A172 (cell line): ENCODE data around the gene RUNX2. TPM values are rescaled to one million over a fixed set of nuclear protein-coding genes. Genes with fewer than 3 reads are reported as not detected.

Experiments used
- DNase-seq: peaks from one replicate; pipeline ENCODE4 v3.0.0-alpha.2; 2015; ENCODE audit warnings: low spot score
- total RNA-seq: library from RNA; depleted of rRNA; stranded (reverse); fragments of >200 nt; shearing (Covaris generic); gene quantifications from 2 replicates; pipeline ENCODE4 v1.2.3, GENCODE V29; 2014

RUNX2 gene
- total RNA-seq, 1 experiment from 2014 or later, result 1.1 TPM

DNA sequence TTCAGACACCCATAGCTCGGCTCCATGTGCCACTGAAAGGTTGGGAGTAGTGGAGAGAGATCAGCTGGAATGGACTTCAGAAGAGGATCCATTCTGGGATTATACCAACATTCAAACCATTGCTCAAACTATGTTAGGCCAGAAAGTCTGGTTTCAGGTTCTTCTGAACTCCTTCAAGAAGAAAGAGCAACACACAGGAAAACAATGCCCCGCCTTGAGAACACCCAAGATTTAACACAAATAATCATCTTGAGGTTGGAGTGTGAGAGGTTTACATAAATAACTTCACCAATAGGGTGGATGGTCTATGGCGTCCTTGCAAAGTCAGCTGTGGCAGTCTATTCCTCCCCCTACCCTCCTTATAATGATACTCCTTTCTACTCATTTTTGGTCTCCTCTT, 261.2 kb downstream of the RUNX2 start:
- no peak for DNase-seq

DNA sequence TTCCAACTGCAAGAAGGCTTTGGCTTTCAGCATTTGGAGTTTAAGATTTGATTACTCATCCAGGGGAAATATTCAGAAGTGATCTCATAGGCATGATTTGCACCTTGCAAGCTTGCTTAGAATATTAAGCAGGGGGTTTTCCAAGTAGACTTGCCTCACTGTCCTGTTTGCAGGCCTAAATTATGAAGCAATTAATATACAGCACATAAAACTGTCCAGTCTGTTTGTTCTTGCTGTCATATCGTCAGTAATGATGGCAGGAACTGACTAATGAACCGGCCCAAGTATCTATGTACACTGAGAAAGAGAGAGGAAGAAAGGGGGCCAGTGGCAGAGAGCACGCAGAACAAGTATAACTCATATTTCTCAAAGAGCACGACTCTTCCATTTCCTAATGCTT, 262.1 kb downstream of the RUNX2 start:
- DNase-seq, result peak; percentile 90

DNA sequence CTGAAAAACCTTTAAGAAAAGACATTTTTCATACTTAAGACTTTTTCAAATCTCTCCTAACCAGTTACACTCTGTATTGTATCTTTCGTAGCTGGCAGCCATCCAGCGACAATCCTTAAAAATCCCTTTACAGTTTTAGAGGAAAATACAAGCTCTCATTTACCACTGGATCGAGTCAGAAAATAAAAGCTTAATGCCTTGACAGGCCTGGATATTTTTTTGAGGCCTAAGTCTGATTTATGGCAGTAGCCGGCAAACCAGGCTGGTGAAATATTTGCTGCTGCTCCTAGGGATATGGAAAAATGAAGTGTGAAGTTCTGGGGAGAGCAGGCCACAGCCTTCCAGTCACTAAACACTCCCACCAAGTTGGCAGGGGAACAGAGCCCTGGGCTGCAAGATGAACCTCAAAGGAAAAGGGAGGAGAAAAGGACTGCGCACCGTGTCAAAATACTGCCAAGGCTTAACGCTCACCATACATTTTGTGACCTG, 262.6 kb downstream of the RUNX2 start:
- DNase-seq, result peak; percentile 76

DNA sequence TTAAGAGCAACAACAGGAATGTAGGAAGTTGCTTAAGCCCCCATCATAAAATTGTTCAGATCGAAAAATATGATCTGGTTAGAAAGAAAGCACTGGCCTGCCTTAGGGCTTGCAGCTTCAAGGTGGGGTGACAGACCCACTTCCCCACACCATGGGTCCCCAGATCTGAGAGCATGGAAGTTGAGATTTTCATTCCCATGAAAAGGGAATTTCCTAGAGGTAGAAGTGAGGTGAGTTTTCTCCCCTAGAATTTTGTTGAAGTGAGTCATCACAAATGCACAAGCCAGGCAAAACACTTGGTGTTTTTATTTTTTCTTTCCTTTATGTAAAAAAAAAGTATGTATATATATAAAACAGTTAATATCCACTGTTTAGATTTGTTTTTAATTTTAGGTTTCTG, 263.2 kb downstream of the RUNX2 start:
- peak; percentile 59 for DNase-seq

DNA sequence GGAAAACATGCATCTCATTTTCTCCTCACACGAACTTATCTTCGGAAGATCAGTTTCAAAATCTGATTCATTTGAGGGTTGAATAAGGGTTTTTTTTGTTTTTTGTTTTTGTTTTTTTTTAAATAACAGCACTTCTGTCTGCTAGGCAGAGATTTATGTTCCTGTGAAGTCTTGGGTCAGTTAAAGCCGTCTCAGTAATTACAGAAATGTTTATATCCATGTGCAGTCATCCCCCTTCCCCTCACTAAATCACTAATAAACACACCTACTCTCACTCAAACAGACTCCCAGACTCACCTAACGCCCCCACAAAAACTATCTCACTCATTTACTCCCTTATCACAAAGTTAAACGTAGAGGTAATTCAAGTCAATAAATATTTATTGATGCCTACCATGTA, 263.8 kb downstream of the RUNX2 start:
- no peak for DNase-seq

DNA sequence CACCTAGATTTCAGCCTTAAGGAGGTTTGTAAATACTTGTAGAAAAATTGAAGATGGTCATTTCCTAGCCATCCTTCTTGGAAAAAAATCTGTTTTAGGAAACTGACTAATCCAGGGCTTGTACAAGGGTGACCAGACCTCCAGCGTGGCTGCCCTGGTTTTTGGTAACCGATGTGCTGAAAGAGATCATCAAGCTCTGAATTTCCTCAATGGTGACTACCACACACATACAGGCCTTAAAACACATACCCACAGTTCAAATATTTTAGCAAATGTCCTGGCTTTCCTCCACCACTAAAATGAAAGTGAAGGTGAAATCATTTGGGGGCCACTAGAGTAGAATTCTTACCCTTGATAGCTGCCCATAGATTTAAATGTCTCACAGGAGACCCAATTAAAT, 264.9 kb downstream of the RUNX2 start:
- no peak for DNase-seq

DNA sequence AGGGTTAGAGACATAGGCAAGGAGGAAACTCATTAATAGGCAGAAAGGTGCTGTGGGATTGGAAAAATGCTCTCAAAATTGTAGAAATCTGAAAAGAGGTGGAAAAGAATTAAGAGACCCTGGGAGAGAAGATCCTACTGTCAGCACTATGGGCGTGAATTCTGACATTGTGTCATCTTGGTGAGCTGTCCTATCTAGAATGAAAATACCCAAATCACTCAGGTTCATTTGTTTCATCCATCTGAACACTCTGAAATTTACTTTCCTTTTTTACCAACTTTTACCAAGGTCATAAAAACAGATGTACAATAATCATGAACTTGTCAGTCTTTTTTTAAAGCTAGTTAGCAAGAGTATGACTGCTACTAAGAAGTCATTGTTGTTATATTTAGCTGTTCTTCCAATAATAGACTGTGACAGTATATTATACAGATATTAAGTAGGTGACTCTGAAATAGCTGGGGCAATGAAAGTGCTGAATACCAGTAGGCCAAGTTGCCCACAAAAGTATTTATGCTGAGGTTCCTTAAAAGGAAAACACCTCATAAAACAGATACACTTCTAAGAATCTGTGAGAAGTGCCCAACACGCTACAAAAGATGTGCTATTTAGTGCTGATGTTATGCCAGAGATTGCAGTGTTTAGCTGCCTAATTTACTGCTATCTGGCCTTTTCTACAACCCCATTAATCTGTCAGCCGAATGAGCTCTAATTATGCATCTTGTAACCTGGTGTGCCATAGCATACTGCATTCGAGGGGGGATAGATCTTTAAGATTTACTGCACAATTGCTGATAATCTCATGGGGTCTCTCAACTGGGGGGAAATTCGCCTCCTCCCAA, 267.1 kb downstream of the RUNX2 start:
- DNase-seq, result peak; percentile 18

DNA sequence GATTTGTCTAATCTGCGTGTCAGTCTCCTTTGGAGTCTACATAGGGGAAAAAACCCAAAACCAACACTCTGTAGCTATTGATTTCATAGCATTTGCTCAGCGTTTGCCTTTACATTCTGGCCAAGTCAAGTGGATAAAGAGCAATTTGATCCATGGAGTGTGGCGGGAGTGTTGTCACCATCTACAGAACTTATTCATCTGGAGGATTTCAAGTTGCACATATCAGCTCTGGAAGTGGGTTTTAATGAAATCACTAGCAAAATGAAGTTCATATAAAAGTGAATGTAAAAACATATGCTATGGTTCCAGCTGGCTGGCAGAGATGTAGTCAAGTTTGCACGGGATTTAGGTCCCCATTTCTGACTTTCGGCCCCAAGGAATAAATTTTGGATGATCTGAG, 269.3 kb downstream of the RUNX2 start:
- no peak for DNase-seq

DNA sequence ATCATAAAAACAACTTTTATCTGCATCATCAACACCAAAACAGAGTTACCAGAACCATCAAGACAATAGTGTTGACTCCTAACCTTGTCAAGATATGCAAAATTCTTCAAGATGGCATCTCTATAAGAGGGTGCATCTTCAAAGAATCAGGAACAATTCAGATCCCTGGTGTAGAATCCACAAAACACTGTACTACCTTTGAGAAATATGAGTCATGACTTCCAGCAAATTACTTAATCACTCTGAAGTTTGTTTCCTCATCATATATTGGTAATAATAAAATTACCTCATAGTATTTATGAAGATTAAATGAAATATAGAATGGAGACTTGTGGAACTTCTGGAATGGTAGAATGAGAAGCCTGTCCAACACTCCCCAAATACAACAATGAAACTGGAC, 270.9 kb downstream of the RUNX2 start:
- no peak for DNase-seq

DNA sequence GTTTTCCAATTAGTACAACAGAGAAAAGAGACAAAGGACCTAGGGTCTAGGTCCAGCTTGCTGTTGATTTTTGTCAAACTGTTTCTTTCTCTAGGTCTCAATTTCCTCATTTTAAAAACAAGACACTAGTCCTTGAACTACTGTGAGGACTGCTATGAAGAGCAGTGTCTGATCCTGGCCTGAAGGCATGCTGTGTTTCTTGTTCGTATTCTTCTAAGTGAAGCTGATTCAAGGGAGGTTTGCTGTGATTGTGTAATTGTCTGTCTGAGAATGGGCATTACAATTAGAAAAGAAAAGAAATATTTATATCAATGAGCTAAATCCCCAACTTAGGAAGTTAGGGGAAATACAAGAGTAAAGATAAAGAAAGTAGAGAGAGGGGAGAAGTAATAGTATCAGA, 277.8 kb downstream of the RUNX2 start:
- no peak for DNase-seq

DNA sequence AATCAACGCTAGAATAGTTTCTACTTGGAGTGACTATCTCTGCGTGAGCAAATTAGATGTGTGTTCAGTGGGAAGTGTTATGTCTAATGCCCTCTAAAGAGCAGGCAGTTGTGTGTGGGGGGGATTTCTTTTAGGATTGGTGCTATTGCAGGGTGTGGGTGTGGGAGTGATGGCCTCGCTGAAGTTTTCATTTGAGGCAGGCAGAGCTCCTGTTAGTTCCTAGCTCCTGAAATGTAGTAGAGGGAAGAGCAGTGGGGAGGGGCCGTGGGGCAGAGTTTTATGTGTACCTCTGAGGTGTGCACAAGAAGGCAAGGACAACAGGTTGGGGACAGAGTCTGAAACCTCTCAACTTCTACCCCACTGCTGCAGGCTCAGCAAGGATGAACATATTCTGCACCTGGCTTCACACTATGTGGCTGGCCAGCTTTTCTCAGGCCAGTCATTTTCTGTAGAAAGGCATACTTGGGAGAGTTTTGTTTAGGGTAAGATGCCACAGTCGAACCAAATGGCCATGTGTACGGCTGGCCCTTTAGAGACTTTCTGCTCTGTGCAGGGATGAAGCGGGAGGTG, 278.8 kb downstream of the RUNX2 start:
- DNase-seq, result no peak

DNA sequence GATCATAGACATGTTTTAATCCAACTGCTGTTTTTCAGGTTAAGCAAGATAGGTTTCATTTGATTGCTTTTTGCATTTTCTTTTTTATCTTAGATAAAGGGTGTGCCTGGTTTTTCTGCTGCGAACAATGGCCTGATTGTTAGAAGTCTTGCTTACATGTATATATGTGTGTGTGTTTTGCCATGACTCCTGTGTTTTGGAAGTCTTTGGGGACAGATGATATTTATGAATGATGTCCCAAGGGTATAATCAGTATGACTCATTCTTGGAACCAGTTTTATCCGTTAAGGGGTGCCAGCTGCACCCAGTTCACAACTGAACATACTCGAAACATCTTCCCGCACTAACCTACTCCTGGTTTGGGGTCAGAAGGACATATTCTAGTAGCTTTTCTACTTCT, 279.7 kb downstream of the RUNX2 start:
- DNase-seq, result peak; percentile 82

DNA sequence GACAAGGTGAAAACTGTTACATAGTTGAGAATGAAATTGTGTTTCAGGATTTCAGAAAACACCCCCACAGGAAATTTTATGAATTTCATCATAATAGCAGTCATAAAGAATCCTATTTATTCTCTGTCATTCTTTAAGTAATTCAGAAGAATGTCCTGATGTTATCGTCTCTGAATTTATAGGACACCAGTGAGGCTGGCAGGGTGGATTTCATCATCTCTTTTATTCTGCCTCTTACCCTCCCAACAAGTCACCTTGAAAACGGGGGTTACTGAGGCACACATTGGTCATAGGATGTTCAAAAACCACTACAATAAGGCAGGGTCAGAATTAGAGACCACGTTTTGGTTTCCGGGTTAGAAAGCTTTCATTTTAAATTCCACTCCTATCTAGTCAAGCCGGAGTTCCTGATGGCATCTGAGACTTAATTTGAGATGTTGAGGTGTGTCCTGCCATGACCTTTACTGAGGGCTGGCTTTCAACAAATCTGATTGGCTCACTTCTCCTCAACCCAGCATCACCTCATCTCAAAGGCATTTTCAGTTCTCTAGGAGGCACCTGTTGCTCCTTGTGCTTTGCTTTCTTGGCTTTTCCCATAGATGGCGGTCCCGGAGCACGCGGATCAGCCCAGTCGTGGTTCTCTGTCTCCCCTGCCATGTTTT, 280.3 kb downstream of the RUNX2 start:
- peak; percentile 95 for DNase-seq

DNA sequence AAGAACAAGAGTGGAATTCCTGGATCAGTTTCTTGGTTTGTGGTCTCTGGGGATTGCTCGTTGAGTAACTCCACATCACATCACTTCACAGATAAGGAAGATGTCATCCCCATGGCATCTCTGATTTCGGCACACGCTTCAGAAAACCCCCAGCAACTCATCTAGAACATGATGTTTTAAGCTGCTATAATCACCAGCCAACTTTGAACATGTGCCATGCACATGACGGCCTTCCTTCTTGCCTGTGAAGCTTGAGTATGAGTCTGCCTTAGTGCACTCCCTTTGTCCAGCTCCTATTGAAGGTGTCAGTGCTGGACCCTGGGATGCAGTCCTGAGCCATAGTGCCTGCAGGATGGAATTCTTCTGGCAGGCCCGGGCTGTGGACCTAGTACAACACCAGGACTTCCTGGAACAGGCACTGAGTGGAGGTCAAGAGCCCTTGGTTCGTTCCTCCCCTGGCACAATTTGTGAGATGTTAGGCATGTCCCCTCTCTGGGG, 281.1 kb downstream of the RUNX2 start:
- peak; percentile 83 for DNase-seq

DNA sequence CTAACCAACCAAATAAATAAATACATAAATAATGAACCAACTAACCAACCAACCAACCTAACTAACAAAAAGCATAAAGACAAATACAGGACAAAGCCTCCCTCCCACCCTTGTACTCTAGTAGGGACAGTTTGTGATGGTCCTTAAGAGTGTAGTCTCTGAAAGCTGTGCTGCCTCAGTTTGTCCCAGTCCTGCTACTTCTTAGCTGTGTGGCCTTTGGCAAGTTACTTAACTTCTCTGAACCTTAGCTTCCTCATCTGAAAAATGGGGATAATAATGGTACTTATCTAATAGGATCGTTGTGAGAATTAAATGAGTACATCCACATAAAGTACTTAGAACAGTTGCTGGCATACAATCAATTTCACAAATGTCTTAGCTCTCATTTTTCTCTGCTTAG, 282.2 kb downstream of the RUNX2 start:
- no peak for DNase-seq

DNA sequence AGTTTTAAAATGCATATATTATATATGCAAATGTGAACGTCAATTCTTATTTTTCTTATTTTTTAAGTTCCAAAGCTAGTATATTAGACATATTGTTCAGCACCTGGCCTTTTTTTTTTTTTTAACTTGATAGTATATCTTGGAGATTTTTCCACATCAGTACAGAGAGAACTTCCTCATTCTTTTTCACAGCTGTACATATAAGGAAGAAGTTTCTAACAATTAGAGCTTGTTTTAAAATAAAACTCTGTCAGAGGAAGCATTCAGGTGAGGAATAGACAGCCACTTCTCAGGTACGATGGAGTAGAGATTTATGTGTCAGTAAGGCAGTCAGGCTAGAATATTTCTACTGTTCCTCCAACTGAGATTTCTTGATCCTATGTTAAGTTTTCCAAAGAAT, 282.7 kb downstream of the RUNX2 start:
- DNase-seq, result no peak

DNA sequence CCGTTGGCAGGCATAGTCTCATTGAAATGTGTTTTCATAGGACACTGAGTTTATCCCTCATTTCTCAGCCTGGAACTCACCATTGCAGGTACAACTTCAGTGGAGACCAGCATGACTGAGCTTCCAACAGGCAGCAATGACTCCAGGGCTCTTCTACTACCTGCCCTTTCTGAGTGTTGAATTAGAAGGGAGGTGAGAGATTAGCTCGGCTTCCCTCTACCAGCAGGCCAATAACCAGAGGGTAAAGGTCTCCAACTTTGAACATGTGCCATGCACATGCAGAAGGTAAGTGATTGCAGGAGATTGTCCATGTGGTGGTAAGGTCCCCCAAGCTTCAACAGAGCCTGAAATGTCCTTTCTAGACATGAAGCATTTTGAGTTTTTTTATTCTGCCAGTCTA, 283.4 kb downstream of the RUNX2 start:
- DNase-seq, result no peak

DNA sequence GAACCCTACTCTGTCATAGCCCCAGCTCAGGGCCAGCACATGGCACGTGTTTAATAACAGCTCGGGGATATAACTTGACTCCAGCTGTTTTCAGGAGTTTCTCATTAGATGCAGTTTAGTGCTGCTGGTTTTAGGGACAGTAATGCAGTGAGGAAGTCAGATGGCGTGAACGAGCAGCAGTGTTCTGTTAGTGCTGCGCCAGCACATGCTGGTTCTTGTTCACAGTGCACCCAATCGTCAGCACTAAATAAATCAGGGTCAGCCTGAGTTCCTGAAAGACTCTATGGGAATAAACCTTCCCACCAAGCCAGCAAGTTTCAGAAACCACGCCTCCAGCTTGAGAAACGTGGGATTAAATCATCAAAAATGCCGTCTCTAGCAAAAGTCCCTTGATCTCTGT, 285.5 kb downstream of the RUNX2 start:
- DNase-seq, result no peak

DNA sequence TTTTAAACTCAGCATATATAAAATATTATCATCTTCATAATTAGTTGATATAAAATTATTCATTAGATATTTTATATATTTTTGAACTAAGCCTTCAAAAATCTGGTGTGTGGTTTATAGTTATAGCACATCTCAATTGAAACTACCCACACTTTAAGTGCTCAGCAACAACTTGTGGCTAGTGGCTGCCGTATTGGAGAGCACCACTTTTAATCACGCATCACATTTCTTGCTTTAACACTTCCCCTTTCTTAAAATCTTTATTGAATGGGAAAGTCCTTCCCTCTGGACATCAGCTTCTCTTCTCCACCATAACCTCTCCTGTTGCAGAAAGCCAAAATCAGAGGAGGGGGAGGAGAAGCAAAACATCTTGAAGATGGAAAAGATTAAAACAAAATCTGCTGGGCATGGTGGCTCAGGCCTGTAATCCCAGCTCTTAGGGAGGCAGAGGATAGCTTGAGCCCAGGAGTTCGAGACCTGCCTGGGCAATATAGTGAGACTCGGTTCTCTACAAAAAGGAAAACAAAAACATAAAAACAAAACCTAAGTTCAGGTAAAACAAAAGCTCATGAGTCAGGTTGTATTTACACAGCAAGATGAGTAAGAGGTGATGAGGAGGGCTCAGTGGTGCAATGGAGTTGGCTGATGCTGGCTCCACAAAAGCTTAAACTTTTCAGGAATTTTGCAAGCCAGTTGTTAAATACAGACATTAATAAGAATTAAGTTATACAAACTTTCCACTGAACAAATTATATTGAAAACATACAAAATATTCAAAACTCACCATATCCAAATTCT, 286.6 kb downstream of the RUNX2 start:
- DNase-seq, result no peak

DNA sequence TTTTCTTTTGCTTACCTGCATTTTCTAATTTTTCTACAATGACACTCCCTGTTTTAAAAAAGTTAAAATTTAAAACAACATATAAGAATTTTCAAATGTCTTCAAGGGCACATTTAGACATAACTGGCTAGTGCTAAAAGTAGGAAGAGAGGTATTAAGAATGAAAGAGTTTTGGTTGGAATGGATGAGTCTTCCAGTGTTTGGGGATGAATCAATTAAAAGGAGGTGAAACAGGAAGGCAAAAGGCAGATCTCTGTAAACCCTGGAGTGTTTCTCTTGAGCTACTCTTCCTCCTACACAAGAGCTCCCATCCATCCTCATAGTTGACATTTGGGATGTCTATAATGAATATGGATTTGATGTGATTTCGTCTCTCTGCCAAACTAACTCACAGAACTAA, 288.1 kb downstream of the RUNX2 start:
- no peak for DNase-seq

DNA sequence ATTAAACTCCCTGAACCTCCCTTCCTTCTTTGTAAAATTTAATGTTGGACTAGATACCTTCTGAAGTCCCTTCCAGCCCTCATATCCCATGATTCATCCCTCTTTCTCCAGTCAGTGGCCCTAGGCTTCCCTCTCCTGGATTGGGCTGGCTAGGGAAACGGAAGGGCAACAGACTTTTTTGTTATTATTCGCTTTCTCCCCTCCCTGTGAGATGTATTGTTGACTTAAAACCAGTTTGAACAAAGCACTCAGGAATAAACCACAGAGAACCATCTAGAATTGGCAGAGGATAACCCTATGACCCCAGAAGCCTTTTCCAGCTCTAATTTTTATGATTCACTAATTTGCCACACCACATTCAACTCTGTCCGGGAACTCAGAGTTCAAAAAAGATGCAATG, 289.3 kb downstream of the RUNX2 start:
- DNase-seq, result no peak

DNA sequence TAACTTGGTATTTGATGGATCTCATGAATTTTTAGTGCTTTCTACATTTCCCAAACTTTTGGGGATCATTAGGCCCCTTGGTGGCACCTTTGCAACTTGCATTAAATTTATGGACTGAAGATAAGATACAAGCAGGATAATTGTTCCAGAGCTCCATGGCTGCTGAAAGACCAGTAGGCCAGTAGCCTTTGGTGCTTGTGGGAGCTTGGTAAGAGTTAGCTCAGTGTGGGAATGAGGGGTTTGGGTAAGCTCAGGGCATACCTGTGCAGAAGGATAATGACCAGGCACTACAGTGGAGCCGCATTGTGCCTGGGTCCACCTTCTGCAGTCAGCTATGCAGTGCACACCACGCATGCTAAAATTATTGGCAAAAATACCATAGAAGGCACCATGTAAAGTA, 290.1 kb downstream of the RUNX2 start:
- DNase-seq, result no peak
